Glutamatergic neuron (in vitro differentiated cells): Measurements from ENCODE around the gene KHNYN. TPM values are rescaled to one million over a fixed set of nuclear protein-coding genes. Genes with fewer than 3 reads are reported as not detected.

ENCODE experiments used
- DNase-seq: peaks from one replicate; pipeline ENCODE4 v3.0.0; 2022
- H3K27ac Mint-ChIP-seq: one replicate; pipeline ENCODE4 v1.8.0; 2020; ENCODE audit warnings: mild to moderate bottlenecking, mixed read lengths, inconsistent platforms; ENCODE audit not compliant: unreplicated experiment
- H3K27me3 Mint-ChIP-seq: one replicate; pipeline ENCODE4 v1.8.0; 2020; ENCODE audit warnings: mild to moderate bottlenecking, moderate library complexity, mixed read lengths, inconsistent platforms; ENCODE audit not compliant: unreplicated experiment
- H3K36me3 Mint-ChIP-seq: one replicate; pipeline ENCODE4 v1.8.0; 2020; ENCODE audit warnings: mild to moderate bottlenecking, mixed read lengths, inconsistent platforms; ENCODE audit not compliant: unreplicated experiment
- H3K4me1 Mint-ChIP-seq: one replicate; pipeline ENCODE4 v1.8.0; 2020; ENCODE audit warnings: mild to moderate bottlenecking, low read depth, mixed read lengths, inconsistent platforms; ENCODE audit not compliant: unreplicated experiment
- H3K4me3 Mint-ChIP-seq: one replicate; pipeline ENCODE4 v1.8.0; 2020; ENCODE audit warnings: mild to moderate bottlenecking, mixed read lengths, inconsistent platforms; ENCODE audit not compliant: unreplicated experiment
- H3K9me3 Mint-ChIP-seq: one replicate; pipeline ENCODE4 v1.8.0; 2020; ENCODE audit warnings: mild to moderate bottlenecking, moderate library complexity, mixed read lengths, inconsistent platforms; ENCODE audit not compliant: unreplicated experiment
- CTCF ChIP-seq: fragments of 200-600 bp; sonication (generic); IDR thresholded peaks from one replicate; pipeline ENCODE4 v1.5.0; 2021; ENCODE audit not compliant: partially characterized antibody, unreplicated experiment
- total RNA-seq: library from RNA; stranded (reverse); fragmentation: NEBNext Ultra II Directional; extraction: Animal tissue kit (Norgen Biotek cat#: 25700); gene quantifications from one replicate; pipeline ENCODE4 v1.2.1, GENCODE V29; 2021; ENCODE audit not compliant: unreplicated experiment

The KHNYN gene
- total RNA-seq, 1 donor from 2014 or later: 28.9 TPM

GRCh38 chr14:24431569-24432258, 2.0 kb downstream of the KHNYN start:
- H3K4me3 Mint-ChIP-seq: peak overlapping the region; percentile 6

GRCh38 chr14:24432259-24433131, 2.7 kb downstream of the KHNYN start:
- Mint-ChIP-seq H3K36me3 (no peaks in the 10 kb centered on the region), H3K27me3 (peaks cover 2% of the 10 kb centered on the region), H3K4me1 (peaks cover 3% of the 10 kb centered on the region), H3K4me3 (no peak overlapping the region), H3K9me3 (no peaks in the 10 kb centered on the region), H3K27ac (no peak overlapping the region)
- no peak for TF ChIP-seq CTCF
- DNase-seq: no peak

More at GRCh38 chr14:24431569-24432258, 2.0 kb downstream of the KHNYN start:
- no peaks in the 10 kb centered on the region for H3K9me3 Mint-ChIP-seq
- H3K36me3 Mint-ChIP-seq: no peaks in the 10 kb centered on the region
- no peak overlapping the region for H3K27ac Mint-ChIP-seq
- peaks cover 2% of the 10 kb centered on the region for H3K27me3 Mint-ChIP-seq
- DNase-seq: peak; percentile 93
- peak; percentile 88 for TF ChIP-seq CTCF
- peaks cover 2% of the 10 kb centered on the region for H3K4me1 Mint-ChIP-seq

- H3K4me3 Mint-ChIP-seq: no peak overlapping the region
- H3K27me3 Mint-ChIP-seq: peaks cover 2% of the 10 kb centered on the region
- TF ChIP-seq CTCF: no peak
- no peak for DNase-seq
- no peak overlapping the region for H3K27ac Mint-ChIP-seq
- peaks cover 3% of the 10 kb centered on the region for H3K4me1 Mint-ChIP-seq
- no peaks in the 10 kb centered on the region for H3K36me3 Mint-ChIP-seq
- peaks cover 4% of the 10 kb centered on the region for H3K9me3 Mint-ChIP-seq
Observed at GRCh38 chr14:24434036-24434435, 4.3 kb downstream of the KHNYN start.

GRCh38 chr14:24434676-24435075, 4.9 kb downstream of the KHNYN start:
- Mint-ChIP-seq H3K4me1 (peaks cover 3% of the 10 kb centered on the region), H3K27me3 (peaks cover 4% of the 10 kb centered on the region), H3K27ac (no peak overlapping the region), H3K9me3 (peaks cover 4% of the 10 kb centered on the region), H3K4me3 (no peak overlapping the region), H3K36me3 (no peaks in the 10 kb centered on the region)
- TF ChIP-seq CTCF: no peak
- DNase-seq: no peak
